SK-N-SH (cell line): ENCODE measurements around the gene TXNRD1.

ENCODE experiments used
- EZH2phosphoT487 ChIP-seq: fragments of 200-600 bp; sonication (generic); IDR thresholded peaks from 2 replicates; pipeline ENCODE4 v1.6.1; 2017; ENCODE audit warnings: low read depth, mixed run types, mild to moderate bottlenecking, antibody characterized with exemption, moderate library complexity, borderline replicate concordance
- MEF2A ChIP-seq: IDR thresholded peaks from 2 replicates; pipeline ENCODE4 v1.4.0; 2012; ENCODE audit warnings: low read depth, borderline replicate concordance
- NFIC ChIP-seq: IDR thresholded peaks from 2 replicates; pipeline ENCODE4 v1.4.0; 2012; ENCODE audit warnings: borderline replicate concordance
- POLR2AphosphoS5 ChIP-seq: IDR thresholded peaks from 2 replicates; pipeline ENCODE4 v1.6.1; 2012; ENCODE audit warnings: low read depth, low read length
- RAD21 ChIP-seq: IDR thresholded peaks from 2 replicates; pipeline ENCODE4 v1.6.1; 2012; ENCODE audit warnings: mild to moderate bottlenecking, low read length
- RCOR1 ChIP-seq: fragments of 150-350 bp; IDR thresholded peaks from 2 replicates; pipeline ENCODE4 v1.6.1; 2017; ENCODE audit warnings: antibody characterized with exemption, low read length
- TAF1 ChIP-seq: IDR thresholded peaks from 2 replicates; pipeline ENCODE4 v1.6.1; 2012; ENCODE audit warnings: low read depth, mild to moderate bottlenecking, low read length, moderate library complexity, borderline replicate concordance
- TF ChIP-seq, protein P1 (sequence below): IDR thresholded peaks from 2 replicates; pipeline ENCODE4 v1.6.1; 2012; ENCODE audit warnings: mild to moderate bottlenecking, low read depth, low read length, moderate library complexity
- TF ChIP-seq, protein P2 (sequence below): IDR thresholded peaks from 2 replicates; pipeline ENCODE4 v1.4.0; 2012; ENCODE audit warnings: low read depth, borderline replicate concordance
- TF ChIP-seq, protein P3 (sequence below): fragments of 200-600 bp; sonication (generic); IDR thresholded peaks from 2 replicates; pipeline ENCODE4 v1.6.1; 2017; ENCODE audit warnings: antibody characterized with exemption, mild to moderate bottlenecking, moderate library complexity
- TF ChIP-seq, protein P4 (sequence below): fragments of 150-350 bp; IDR thresholded peaks from 2 replicates; pipeline ENCODE4 v1.6.1; 2017; ENCODE audit warnings: antibody characterized with exemption, low read length, low read depth, borderline replicate concordance

DNA sequence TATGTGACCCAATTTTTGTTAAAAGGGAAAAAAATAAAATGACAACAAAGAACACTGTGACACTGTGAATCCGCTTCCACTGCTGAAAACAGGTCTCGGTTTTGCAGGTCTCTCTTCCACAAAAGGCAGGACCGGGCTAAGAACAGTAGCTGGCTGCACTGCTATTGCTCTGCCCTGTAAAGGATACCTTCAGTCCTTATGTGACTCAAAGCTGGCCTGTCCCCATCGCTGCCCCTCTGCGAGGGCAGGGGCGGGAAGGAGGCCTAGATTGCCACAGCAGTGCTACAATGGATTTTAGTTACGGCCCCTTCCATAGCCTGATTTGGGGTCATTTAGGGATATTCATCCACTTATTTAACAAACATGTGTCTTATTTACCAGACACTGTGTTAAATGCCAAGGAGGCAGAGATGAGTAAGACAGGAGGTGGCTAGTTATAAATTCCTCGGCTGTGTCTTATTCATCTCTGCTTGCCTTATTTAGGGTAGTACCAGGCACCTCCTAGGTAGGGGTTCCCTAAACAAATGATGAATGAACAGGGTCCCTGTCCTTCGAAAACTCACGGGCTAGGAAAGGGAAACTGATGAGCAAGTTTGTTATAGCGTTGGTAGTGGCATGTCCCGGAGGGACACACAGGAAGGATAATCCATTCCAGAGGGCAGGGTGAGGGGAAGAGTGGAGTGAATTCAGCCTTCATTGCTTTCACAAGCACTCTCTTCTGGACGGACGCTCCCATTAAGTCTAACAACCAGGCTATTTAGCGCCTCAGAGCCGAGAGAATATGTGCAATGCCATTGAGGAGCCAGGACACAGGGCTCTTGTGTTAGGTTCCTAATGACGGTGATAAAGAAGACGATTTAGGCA lies 161.3 kb downstream of the TXNRD1 start:
- TF ChIP-seq TAF1 (no peak), NFIC (no peak), RAD21 (no peak), MEF2A (no peak), EZH2phosphoT487 (no peak), RCOR1 (no peak), POLR2AphosphoS5 (no peak)
- TF ChIP-seq, protein P1, sequence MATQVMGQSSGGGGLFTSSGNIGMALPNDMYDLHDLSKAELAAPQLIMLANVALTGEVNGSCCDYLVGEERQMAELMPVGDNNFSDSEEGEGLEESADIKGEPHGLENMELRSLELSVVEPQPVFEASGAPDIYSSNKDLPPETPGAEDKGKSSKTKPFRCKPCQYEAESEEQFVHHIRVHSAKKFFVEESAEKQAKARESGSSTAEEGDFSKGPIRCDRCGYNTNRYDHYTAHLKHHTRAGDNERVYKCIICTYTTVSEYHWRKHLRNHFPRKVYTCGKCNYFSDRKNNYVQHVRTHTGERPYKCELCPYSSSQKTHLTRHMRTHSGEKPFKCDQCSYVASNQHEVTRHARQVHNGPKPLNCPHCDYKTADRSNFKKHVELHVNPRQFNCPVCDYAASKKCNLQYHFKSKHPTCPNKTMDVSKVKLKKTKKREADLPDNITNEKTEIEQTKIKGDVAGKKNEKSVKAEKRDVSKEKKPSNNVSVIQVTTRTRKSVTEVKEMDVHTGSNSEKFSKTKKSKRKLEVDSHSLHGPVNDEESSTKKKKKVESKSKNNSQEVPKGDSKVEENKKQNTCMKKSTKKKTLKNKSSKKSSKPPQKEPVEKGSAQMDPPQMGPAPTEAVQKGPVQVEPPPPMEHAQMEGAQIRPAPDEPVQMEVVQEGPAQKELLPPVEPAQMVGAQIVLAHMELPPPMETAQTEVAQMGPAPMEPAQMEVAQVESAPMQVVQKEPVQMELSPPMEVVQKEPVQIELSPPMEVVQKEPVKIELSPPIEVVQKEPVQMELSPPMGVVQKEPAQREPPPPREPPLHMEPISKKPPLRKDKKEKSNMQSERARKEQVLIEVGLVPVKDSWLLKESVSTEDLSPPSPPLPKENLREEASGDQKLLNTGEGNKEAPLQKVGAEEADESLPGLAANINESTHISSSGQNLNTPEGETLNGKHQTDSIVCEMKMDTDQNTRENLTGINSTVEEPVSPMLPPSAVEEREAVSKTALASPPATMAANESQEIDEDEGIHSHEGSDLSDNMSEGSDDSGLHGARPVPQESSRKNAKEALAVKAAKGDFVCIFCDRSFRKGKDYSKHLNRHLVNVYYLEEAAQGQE: no peak
- TF ChIP-seq, protein P2, sequence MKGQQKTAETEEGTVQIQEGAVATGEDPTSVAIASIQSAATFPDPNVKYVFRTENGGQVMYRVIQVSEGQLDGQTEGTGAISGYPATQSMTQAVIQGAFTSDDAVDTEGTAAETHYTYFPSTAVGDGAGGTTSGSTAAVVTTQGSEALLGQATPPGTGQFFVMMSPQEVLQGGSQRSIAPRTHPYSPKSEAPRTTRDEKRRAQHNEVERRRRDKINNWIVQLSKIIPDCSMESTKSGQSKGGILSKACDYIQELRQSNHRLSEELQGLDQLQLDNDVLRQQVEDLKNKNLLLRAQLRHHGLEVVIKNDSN: no peak
- TF ChIP-seq, protein P3, sequence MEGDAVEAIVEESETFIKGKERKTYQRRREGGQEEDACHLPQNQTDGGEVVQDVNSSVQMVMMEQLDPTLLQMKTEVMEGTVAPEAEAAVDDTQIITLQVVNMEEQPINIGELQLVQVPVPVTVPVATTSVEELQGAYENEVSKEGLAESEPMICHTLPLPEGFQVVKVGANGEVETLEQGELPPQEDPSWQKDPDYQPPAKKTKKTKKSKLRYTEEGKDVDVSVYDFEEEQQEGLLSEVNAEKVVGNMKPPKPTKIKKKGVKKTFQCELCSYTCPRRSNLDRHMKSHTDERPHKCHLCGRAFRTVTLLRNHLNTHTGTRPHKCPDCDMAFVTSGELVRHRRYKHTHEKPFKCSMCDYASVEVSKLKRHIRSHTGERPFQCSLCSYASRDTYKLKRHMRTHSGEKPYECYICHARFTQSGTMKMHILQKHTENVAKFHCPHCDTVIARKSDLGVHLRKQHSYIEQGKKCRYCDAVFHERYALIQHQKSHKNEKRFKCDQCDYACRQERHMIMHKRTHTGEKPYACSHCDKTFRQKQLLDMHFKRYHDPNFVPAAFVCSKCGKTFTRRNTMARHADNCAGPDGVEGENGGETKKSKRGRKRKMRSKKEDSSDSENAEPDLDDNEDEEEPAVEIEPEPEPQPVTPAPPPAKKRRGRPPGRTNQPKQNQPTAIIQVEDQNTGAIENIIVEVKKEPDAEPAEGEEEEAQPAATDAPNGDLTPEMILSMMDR: no peak
- TF ChIP-seq, protein P4, sequence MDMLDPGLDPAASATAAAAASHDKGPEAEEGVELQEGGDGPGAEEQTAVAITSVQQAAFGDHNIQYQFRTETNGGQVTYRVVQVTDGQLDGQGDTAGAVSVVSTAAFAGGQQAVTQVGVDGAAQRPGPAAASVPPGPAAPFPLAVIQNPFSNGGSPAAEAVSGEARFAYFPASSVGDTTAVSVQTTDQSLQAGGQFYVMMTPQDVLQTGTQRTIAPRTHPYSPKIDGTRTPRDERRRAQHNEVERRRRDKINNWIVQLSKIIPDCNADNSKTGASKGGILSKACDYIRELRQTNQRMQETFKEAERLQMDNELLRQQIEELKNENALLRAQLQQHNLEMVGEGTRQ: no peak
